ENCODE data around the gene HOOK2. TPM values are rescaled to one million over a fixed set of nuclear protein-coding genes. Genes with fewer than 3 reads are reported as not detected.

The HOOK2 gene
- total and polyA plus RNA-seq, 2 of the 8 experiments (the other 6 are each of a cell fraction or from before 2014, with no cell fraction given): 23.8 to 63.2 TPM

GRCh38 chr19:12790628-12791344 is 15.4 kb upstream of the HOOK2 start:
- Histone ChIP-seq H3K27me3 (replicated peaks in 1 of 4; ENCODE audit: control insufficient read depth in 3 of 4, extremely low read depth in 1 of 4, insufficient read depth in 3 of 4, low read length in 3 of 4) (peaks cover 0 to 18% (median 13%) of the 10 kb centered on the region in 4 experiments; a peak in 5 of 7 replicates), H3K4me2 (ENCODE audit: insufficient read depth in 1 of 2, low read depth in 2 of 2, low read length in 2 of 2) (peak overlapping the region; percentile 74 to 97), H4K5ac (ENCODE audit: insufficient read length, low read depth, low read length) (no peak overlapping the region), H3K14ac (ENCODE audit: insufficient read length) (no peak overlapping the region), H3K18ac (ENCODE audit: extremely low read depth, low read length) (no peak overlapping the region), H2BK5ac (ENCODE audit: low read depth, low read length) (no peak overlapping the region), H2AFZ (ENCODE audit: low read length) (no peak overlapping the region), H2BK20ac (ENCODE audit: low read length) (no peak overlapping the region), H3K27ac (ENCODE audit: low read depth, low read length) (no peak overlapping the region), H3K4me1 (replicated peaks in 1 of 4; ENCODE audit: control insufficient read depth in 3 of 4, insufficient read depth in 4 of 4, low read length in 3 of 4) (peaks cover 6 to 32% (median 22%) of the 10 kb centered on the region in 4 experiments), H2BK120ac (replicated peaks; ENCODE audit: low read depth, low read length) (no peak overlapping the region), H3K23ac (ENCODE audit: insufficient read length) (no peak overlapping the region), H4K91ac (replicated peaks; ENCODE audit: insufficient read length, low read length) (no peak overlapping the region), H3K79me2 (ENCODE audit: control insufficient read depth in 1 of 2, insufficient read depth in 2 of 2, low read length in 2 of 2) (no peaks in the 10 kb centered on the region), H3K9ac (replicated peaks in 1 of 4; ENCODE audit: extremely low read depth in 1 of 4, low read depth in 3 of 4, low read length in 3 of 4) (no peak overlapping the region), H4K20me1 (replicated peaks in 1 of 2; ENCODE audit: control insufficient read depth in 1 of 2, insufficient read depth in 2 of 2, low read length in 2 of 2) (no peaks in the 10 kb centered on the region), H2BK15ac (ENCODE audit: low read length) (no peak overlapping the region), H2AK5ac (ENCODE audit: low read depth, low read length) (no peak overlapping the region; the same call in 1 of the 2 replicates), H3K4me3 (ENCODE audit: extremely low read depth in 1 of 4, insufficient read depth in 2 of 4, low read depth in 3 of 4, low read length in 4 of 4) (peak overlapping the region; percentile 46 to 71 (median 54)), H3K23me2 (ENCODE audit: low read depth, low read length) (peaks cover 29% of the 10 kb centered on the region), H3K9me3 (ENCODE audit: insufficient read depth in 2 of 2, low read depth in 1 of 2, low read length in 1 of 2) (no peaks in the 10 kb centered on the region), H3K4ac (replicated peaks; ENCODE audit: insufficient read length, low read depth, low read length) (no peak overlapping the region), H4K8ac (ENCODE audit: extremely low read depth, insufficient read depth, low read length) (no peak overlapping the region), H3K79me1 (ENCODE audit: low read depth, low read length) (no peaks in the 10 kb centered on the region), H3K36me3 (ENCODE audit: control insufficient read depth in 2 of 4, insufficient read depth in 4 of 4, low read length in 3 of 4) (no peaks in the 10 kb centered on the region), H2BK12ac (ENCODE audit: low read depth, low read length) (no peak overlapping the region), H3K56ac (replicated peaks; ENCODE audit: insufficient read length, low read depth, low read length) (no peak overlapping the region)
- ChIA-PET CTCF (ENCODE audit: partially characterized antibody) (interaction anchor here (1.1 to 17.9 kb wide), 5 partner anchors 11 to 30 kb away, joined by 3 to 288 read pairs (median 14); partner anchors contain the start of genes RNASEH2A and THSD8), POLR2A (ENCODE audit: partially characterized antibody) (interaction anchor here (0.8 to 15.2 kb wide), 15 partner anchors 10 to 110 kb away, joined by 3 to 317 read pairs (median 7); partner anchors contain the start of genes DNASE2, GET3, HOOK2 and PRDX2)
- no peak for DNase-seq (ENCODE audit: low read depth in 1 of 2, low spot score in 2 of 2)
- FAIRE-seq: no peak
- WGBS, 2 experiments (ENCODE audit: extremely low coverage in 1 of 2, insufficient coverage in 1 of 2, insufficient read length in 1 of 2, insufficient replicate concordance in 2 of 2, low coverage in 1 of 2, low lambda C conversion rate in 2 of 2, missing lambda C conversion rate in 1 of 2): 12% methylated on average over 14 of the region's 22 CpGs; no CpG with 5 or more reads in 1 of the 2 experiments
- no peak for TF ChIP-seq ZNF274 (IDR thresholded peaks at IDR 0.05; ENCODE audit: borderline replicate concordance, extremely low read depth, low read length)
- no peak for TF ChIP-seq SIRT6 (IDR thresholded peaks at IDR 0.05; ENCODE audit: low read length)
- no peak for TF ChIP-seq CTCF (IDR thresholded peaks at IDR 0.05; ENCODE audit: control extremely low read depth in 1 of 3, insufficient read depth in 1 of 3, low read depth in 1 of 3, low read length in 3 of 3)
- TF ChIP-seq CBX5 (IDR thresholded peaks at IDR 0.05; ENCODE audit: low read depth, low read length): no peak
- TF ChIP-seq E2F6 (IDR thresholded peaks at IDR 0.05): no peak
- TF ChIP-seq TEAD4 (IDR thresholded peaks at IDR 0.05; ENCODE audit: low read depth, low read length): no peak
- no peak for TF ChIP-seq RNF2 (IDR thresholded peaks at IDR 0.05; ENCODE audit: borderline replicate concordance, low read depth, low read length, missing control alignments, poor library complexity, severe bottlenecking)
- TF ChIP-seq BRCA1 (IDR thresholded peaks at IDR 0.05; ENCODE audit: low read depth, low read length): no peak
